Skin epidermis (tissue), 12 donors: Measurements from ENCODE around the gene TEKT5.
"Not testable (repeated sequence)": the region's sequence is repeated elsewhere in the genome, so short reads cannot be mapped to it uniquely, and the experiment has no call there.

Experiments
- H3K27ac ChIP-seq, 21 experiments: fragments of 200-600 bp; sonication (generic) in 11 of 21; one replicate each; pipeline ENCODE4 v1.5.0; 2020; ENCODE audit warnings: mild to moderate bottlenecking in 3 of 21, inconsistent platforms in 2 of 21, moderate library complexity in 2 of 21
- H3K4me3 ChIP-seq, 7 experiments: fragments of 200-600 bp; sonication (generic) in 2 of 7; one replicate each; pipeline ENCODE4 v1.5.0; 2020; ENCODE audit warnings: inconsistent platforms in 2 of 7, mild to moderate bottlenecking in 2 of 7, moderate library complexity in 1 of 7

TEKT5 gene

GRCh38 chr16:10688291-10688690 lies 6.4 kb downstream of the TEKT5 start:
- no peak overlapping the region for H3K4me3 ChIP-seq
- H3K27ac ChIP-seq: no peak overlapping the region

GRCh38 chr16:10685709-10686108 lies 9.0 kb downstream of the TEKT5 start:
- no peak overlapping the region for H3K4me3 ChIP-seq
- no peak overlapping the region for H3K27ac ChIP-seq

GRCh38 chr16:10684511-10685151 lies 10.1 kb downstream of the TEKT5 start:
- H3K4me3 ChIP-seq: no peak overlapping the region
- H3K27ac ChIP-seq: peak overlapping the region in 1 of 21 experiments; percentile 48

GRCh38 chr16:10683170-10683569 lies 11.6 kb downstream of the TEKT5 start:
- Histone ChIP-seq H3K4me3 (no peak overlapping the region), H3K27ac (no peak overlapping the region)

- H3K4me3 ChIP-seq: no peak overlapping the region
- no peak overlapping the region for H3K27ac ChIP-seq
Measured at GRCh38 chr16:10682604-10683003, 12.1 kb downstream of the TEKT5 start.

- Histone ChIP-seq H3K4me3 (no peak overlapping the region), H3K27ac (no peak overlapping the region)
Measured at GRCh38 chr16:10681310-10682308, 13.1 kb downstream of the TEKT5 start.

- Histone ChIP-seq H3K4me3 (no peak overlapping the region), H3K27ac (no peak overlapping the region)
Measured at GRCh38 chr16:10679921-10680320, 14.8 kb downstream of the TEKT5 start.

- not testable (repeated sequence) for H3K4me3 ChIP-seq, H3K27ac ChIP-seq
Measured at GRCh38 chr16:10679441-10679840, 15.3 kb downstream of the TEKT5 start.

GRCh38 chr16:10678655-10679054 lies 16.1 kb downstream of the TEKT5 start:
- H3K27ac ChIP-seq: no peak overlapping the region
- H3K4me3 ChIP-seq: no peak overlapping the region

GRCh38 chr16:10676284-10676683 lies 18.4 kb downstream of the TEKT5 start:
- Histone ChIP-seq H3K4me3 (no peak overlapping the region), H3K27ac (no peak overlapping the region)

GRCh38 chr16:10675861-10676260 lies 18.9 kb downstream of the TEKT5 start:
- H3K27ac ChIP-seq: no peak overlapping the region
- no peak overlapping the region for H3K4me3 ChIP-seq

- Histone ChIP-seq H3K27ac (no peak overlapping the region), H3K4me3 (no peak overlapping the region)
Measured at GRCh38 chr16:10675216-10675615, 19.5 kb downstream of the TEKT5 start.

- Histone ChIP-seq H3K4me3 (no peak overlapping the region), H3K27ac (no peak overlapping the region)
Measured at GRCh38 chr16:10671729-10672128, 23.0 kb downstream of the TEKT5 start.

- Histone ChIP-seq H3K4me3 (no peak overlapping the region), H3K27ac (no peak overlapping the region)
Measured at GRCh38 chr16:10669791-10670190, 24.9 kb downstream of the TEKT5 start.

- Histone ChIP-seq H3K27ac (peak overlapping the region in 1 of 21 experiments; percentile 14), H3K4me3 (no peak overlapping the region)
Measured at GRCh38 chr16:10668322-10669045, 26.2 kb downstream of the TEKT5 start.

- Histone ChIP-seq H3K27ac (no peak overlapping the region), H3K4me3 (no peak overlapping the region)
Measured at GRCh38 chr16:10667239-10667638, 27.5 kb downstream of the TEKT5 start.

- Histone ChIP-seq H3K27ac (no peak overlapping the region), H3K4me3 (no peak overlapping the region)
Measured at GRCh38 chr16:10666291-10666690, 28.4 kb downstream of the TEKT5 start.

- H3K4me3 ChIP-seq: no peak overlapping the region
- no peak overlapping the region for H3K27ac ChIP-seq
Measured at GRCh38 chr16:10665166-10665565, 29.6 kb downstream of the TEKT5 start.

- no peak overlapping the region for H3K4me3 ChIP-seq
- no peak overlapping the region for H3K27ac ChIP-seq
Measured at GRCh38 chr16:10664720-10665126, 30.0 kb downstream of the TEKT5 start.

GRCh38 chr16:10663744-10664143 lies 31.0 kb downstream of the TEKT5 start:
- H3K4me3 ChIP-seq: no peak overlapping the region
- no peak overlapping the region for H3K27ac ChIP-seq
